Muscle of arm (tissue), 14 donors: Measurements from ENCODE around the gene DEDD. TPM values are rescaled to one million over a fixed set of nuclear protein-coding genes. Genes with fewer than 3 reads are reported as not detected.

ENCODE experiments used
- DNase-seq: peaks from one replicate; pipeline ENCODE4 v3.0.0-alpha.2; 2013
- long read RNA-seq, 11 donors: transcript quantifications; one replicate each; lab custom pipeline, GENCODE V29; 2026
- polyA plus RNA-seq, 12 donors: library from polyadenylated mRNA; unstranded; fragments of 120-200 nt; gene quantifications; one replicate each; pipeline ENCODE4 v1.2.1, GENCODE V29; 2013; ENCODE audit not compliant: insufficient read length in 12 of 12

DEDD gene, protein sequence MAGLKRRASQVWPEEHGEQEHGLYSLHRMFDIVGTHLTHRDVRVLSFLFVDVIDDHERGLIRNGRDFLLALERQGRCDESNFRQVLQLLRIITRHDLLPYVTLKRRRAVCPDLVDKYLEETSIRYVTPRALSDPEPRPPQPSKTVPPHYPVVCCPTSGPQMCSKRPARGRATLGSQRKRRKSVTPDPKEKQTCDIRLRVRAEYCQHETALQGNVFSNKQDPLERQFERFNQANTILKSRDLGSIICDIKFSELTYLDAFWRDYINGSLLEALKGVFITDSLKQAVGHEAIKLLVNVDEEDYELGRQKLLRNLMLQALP
- 10 to 100 TPM in 11 of 12 donors, not detected in 1; 36.3 to 54.8 (median 45.0) TPM for polyA plus RNA-seq
- long read RNA-seq, donor 1, transcript DEDD-202 (6 exons, 2,345 nt), result major isoform, 5 of 5 reads
- long read RNA-seq, donor 1, partial matches to known transcripts, result 0 of 5 reads
- long read RNA-seq, donor 1, other reads (novel, unspliced or antisense), result 0 of 5 reads
- long read RNA-seq, donor 2, transcript DEDD-202 (6 exons, 2,345 nt), result major isoform, 9 of 15 reads
- long read RNA-seq, donor 2, transcript DEDD-203 (6 exons, 2,300 nt), result minor isoform, 5 of 15 reads
- long read RNA-seq, donor 2, partial matches to known transcripts, result 0 of 15 reads
- long read RNA-seq, donor 2, other reads (novel, unspliced or antisense), result 0 of 15 reads
- long read RNA-seq, donor 3, partial matches to known transcripts, result 0 of 7 reads
- long read RNA-seq, donor 3, other reads (novel, unspliced or antisense), result 0 of 7 reads
- long read RNA-seq, donor 4, partial matches to known transcripts, result 0 of 3 reads
- long read RNA-seq, donor 4, other reads (novel, unspliced or antisense), result 0 of 3 reads
- long read RNA-seq, donor 5, transcript DEDD-202 (6 exons, 2,345 nt), result major isoform, 8 of 11 reads
- long read RNA-seq, donor 5, partial matches to known transcripts, result 0 of 11 reads
- long read RNA-seq, donor 5, other reads (novel, unspliced or antisense), result 0 of 11 reads
- long read RNA-seq, donor 6, partial matches to known transcripts, result 0 of 4 reads
- long read RNA-seq, donor 6, other reads (novel, unspliced or antisense), result 0 of 4 reads
- long read RNA-seq, donor 7, partial matches to known transcripts, result 0 of 5 reads
- long read RNA-seq, donor 7, other reads (novel, unspliced or antisense), result 0 of 5 reads
- long read RNA-seq, donor 8, transcript DEDD-202 (6 exons, 2,345 nt), result major isoform, 13 of 14 reads
- long read RNA-seq, donor 8, partial matches to known transcripts, result 0 of 14 reads
- long read RNA-seq, donor 8, other reads (novel, unspliced or antisense), result 0 of 14 reads
- long read RNA-seq, donor 9, partial matches to known transcripts, result 194 of 198 reads
- long read RNA-seq, donor 9, other reads (novel, unspliced or antisense), result 0 of 198 reads
- long read RNA-seq, donor 10, transcript DEDD-202 (6 exons, 2,345 nt), result major isoform, 6 of 48 reads
- long read RNA-seq, donor 10, partial matches to known transcripts, result 24 of 48 reads
- long read RNA-seq, donor 10, other reads (novel, unspliced or antisense), result 13 of 48 reads
- long read RNA-seq, donor 11, transcript DEDD-202 (6 exons, 2,345 nt), result major isoform, 7 of 12 reads
- long read RNA-seq, donor 11, transcript DEDD-203 (6 exons, 2,300 nt), result minor isoform, 5 of 12 reads
- long read RNA-seq, donor 11, partial matches to known transcripts, result 0 of 12 reads
- long read RNA-seq, donor 11, other reads (novel, unspliced or antisense), result 0 of 12 reads

DNA sequence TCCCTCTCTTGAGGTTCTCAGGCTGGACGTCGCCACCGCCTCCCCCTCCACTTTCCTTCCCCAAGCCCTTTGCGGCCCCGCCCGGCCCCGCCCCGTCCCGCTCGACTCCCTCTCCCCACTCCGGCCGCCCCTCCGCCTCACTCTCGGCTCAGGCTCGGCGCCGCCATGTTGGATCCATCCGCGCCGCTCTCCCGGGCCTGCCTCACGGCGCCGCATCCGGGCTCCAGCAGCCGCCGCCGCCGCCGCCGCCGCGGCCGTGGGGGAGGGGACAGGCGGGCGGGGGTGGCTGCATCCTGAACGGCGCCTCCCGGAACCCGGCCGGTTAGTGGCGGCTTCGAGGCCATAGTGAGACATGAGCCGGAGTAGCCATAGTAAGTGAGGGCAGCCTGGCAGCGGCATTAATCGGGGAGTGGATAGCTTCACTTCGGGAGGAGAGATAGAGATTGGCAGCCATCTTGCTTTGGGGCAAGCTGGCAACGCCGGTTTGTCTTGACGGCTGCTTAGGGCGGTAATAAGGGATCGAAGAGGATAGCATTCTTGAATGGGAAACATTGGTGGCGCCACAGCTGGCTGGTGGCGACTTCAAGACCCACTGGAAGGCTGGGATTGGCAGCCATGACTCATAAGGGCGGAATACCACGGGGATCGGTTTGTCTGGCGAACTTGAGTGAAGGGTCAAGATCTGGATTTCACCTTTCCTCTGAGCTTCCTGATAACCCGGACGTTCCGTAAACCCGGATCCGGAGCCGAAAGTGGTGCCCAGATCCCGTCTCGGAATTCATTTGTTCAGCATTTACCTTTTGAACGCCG lies at the start of gene DEDD:
TSS of gene DEDD (minus strand) at position 258 of the 810 bp plus-strand sequence. CDS start 8,205 bp downstream, outside the sequence.
- DNase-seq, result peak; percentile 94

DNA sequence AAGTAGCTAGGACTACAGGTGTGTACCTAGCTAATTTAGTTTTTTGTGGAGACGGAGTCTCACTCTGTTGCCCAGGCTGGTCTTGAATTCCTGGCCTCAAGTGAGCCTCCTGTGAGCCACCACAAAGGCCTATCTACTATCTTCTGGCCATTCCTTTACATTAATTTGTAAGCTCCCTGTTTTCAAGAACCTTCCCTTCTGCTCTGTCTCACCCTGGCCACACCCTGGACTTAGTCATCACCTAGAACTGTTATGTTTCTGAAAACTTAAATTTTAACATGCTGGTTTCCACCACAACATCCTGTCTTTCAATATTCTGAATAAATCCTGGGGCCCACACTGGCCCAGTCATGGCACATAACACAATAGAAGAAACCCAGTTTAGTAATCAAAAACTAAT lies 49.7 kb upstream of the DEDD start:
- no peak for DNase-seq

DNA sequence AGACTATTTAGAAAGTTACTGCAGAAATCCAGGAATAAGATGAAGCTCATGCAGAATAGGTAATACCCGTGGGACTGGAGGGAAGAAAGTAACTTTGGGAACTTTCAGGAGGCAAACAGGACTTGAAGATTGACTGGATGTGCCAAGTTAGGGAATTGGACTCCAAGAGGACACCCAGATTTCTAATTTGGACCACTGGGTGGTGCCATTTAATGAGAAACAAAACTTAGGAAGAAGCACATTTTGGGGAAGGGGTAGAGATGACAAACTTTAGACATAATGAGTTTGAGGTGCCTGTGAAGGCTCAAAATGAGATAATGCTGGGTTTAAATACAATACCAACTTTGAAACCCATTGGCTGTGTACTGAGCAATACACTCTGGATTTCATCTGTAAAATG lies 48.2 kb upstream of the DEDD start:
- DNase-seq, result no peak

DNA sequence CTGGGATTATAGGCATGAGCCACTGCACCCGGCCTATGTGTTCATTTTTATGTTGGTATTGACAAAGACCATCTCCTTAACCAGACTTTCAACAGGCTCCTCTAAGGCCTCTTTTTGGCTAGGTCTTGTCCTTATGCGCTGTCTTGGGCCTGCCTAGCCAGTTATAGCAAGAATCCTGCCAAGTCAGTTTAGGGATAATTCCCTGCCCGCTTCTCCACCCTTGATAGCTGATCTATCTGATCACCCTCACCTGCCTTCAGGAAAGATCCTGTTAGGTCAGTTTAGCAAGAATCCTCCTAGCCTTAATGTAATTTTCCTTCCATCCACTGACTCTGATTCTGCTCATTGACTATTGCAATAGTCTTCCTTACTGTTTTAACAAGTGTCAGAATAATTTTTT lies 47.2 kb upstream of the DEDD start:
- DNase-seq, result no peak

DNA sequence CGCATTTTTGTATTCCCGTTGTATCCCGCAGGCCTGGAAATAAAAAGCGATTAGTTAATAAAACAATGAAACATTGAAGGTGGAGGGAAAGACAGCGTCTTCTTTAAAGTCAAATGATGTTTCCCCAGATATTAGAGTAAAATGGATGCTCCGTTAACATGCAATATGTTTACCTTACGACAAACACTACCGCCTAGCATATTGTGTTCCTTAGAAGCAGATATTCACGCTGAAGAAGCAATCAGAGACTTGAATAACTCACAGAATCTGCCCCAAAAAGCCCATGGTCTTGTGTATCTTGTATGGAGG lies 45.4 kb upstream of the DEDD start:
- no peak for DNase-seq

DNA sequence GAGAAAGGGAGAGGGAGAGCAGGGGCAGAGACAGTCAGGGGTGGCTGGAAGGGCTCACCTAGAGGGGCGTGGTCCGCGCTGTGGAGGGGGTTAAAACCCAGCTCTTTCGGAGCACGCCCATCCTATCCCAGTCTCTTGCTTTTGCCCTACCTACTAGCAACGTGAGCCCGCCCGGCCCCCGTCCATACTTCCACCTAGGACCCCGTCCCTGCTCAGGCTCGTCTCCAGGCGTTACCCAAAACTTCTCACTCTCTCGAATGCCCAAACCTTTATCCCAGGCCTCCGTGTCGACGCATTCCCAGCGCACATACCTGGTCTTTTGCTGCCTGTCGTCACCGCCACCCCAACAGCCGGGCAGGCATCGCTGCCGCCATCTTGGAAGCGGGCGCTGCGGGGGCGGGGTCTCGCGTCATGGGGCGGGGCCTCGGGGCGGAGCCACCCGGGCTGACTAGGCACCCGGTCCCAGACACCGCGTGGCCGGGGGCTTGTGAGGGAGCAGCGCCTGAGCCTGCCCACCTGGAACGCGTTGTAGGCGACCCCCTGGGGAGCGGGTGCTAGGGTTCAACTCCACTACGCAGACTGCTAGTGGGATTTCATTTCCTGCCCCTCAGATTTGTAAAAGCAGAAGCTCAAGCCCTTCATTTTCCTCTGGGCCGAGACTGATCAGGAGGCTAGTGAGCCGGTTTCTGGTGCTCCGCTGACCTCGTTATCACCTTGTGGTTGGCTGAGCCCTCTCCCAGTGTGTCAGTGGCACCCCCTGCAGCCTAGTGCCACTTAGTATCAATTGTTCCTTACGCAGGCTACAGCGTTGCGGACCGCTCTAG lies 44.9 kb upstream of the DEDD start, which contains the start of gene B4GALT3:
TSS of gene B4GALT3 (minus strand) at position 396 of the 824 bp plus-strand sequence. CDS start 1,447 bp downstream, outside the sequence.
- DNase-seq, result peak; percentile 89

DNA sequence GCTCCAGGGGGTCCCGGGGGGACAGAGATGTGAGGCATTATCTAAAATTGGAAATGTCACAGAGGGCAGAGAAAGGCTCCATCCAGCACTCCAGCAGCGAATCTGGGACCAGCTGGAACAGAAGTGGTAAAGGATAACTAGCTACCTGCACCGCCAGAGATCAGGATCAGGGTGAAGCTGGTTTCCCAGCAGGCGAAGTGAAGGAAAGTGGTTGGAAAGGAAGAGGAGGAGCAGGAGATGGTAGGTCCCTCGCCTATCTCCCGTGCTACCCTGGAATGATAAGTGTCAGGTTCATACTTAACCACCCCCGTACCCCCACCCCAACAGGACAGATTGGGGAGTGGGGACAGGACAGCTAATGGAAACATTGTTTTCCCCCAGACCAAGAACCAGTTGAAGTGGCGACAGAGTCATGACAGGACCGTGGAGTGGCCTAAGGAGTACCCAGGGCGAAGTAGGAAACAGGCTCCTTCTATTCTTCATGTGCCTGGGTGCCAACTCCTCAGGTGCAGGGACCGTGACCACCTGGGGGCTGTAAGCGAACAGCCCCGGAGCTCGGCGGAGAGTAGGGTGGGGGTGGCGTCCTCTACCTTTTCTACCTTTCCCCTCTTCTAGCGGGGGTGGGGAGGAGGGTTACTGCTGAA lies 44.1 kb upstream of the DEDD start:
- DNase-seq, result no peak

DNA sequence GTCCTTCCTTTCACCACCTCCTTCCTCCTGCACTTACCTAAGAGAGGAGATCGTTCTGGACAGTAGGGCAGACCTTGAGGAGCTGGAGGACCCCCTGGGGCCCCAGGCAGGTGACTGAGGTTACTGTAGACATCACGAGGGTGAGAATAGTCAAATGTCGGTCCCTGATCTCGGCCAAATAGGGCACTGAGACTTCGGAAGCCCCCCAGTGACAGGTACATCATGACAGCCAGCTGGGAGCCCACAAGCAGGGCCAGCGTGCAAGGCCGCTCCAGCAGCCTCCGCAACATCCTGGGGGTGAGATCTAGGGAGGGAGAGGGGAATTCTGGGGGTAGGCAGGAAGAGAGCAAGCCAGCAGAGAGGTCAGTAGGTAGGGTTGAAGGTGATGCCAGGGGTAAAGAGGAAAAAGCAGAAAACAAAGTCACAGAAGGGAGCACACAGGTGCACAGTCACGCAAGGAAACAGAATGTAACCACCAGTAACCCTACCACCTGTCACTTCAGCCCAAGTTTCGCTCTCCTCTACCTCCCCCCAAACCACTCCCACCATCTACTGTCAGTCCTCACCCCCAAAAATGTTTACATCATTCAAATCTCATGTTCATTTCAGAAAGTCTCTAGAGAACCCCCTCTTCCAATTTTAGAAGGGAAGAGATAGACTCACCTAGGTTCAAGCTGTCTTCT lies 43.4 kb upstream of the DEDD start:
- DNase-seq, result no peak

DNA sequence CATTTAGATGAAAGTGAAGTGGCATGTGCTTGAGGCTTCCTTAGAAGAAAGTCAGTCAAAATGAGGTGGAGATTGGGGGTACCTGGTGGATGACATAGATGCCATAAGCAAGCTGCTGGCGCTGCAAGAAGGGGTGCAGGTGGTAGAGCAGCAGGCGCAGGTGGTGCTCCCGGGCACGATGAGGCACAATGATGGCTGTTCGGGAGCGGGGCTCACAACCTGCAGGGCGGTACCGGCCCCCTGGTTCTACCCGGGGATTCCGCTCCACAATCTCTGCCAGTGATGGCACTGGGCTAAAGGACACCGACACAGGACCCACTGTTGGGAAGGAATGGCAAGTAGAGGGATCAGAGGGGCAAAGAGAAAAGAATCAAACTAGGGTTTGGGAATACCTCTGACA lies 42.4 kb upstream of the DEDD start:
- no peak for DNase-seq

DNA sequence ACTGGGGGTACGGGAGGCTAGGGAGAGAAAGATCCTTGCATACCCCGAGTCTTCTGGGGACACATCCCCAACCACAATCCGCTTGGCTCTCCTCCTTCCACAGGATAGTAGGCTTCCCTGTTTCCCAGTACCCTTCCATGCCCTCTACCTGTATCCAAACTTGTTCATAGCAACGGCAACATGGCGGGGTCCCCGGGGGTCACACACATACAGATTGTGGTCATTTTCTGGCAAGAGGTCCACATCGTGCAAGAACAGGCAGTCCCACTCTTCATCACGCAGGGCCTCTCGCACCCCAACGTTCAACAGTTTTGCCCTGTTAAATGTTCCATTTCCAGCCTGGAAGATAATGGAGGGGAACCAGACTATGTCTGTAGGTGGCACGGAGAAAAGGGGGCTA lies 41.2 kb upstream of the DEDD start:
- DNase-seq, result no peak

DNA sequence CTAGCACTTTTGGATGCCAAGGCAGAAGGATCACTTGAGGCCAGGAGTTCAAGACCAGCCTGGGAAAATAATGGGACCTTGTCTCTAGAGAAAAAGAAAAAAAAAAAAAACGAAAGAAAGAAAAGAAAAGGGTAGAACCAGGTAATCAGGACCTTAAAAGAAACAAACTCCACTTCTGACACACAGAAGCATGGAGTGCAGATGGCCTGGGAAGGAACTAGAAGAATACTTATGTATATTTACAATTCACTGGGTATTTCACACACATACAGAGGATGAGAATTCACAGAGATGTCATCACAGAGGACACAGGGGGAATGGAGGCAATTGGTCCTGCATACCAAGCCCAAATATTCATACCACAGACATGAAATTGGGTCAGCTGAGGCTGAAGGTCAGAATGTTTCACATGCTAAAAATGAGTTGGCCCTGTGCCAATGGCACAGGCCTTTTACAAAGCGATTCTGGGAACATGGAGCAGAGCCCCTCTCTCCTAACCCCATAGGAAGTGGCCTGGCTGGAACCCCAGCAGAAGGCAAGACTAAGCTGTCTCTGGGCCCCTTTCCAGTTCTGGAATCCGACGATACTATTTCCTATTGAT lies 40.4 kb upstream of the DEDD start:
- no peak for DNase-seq

DNA sequence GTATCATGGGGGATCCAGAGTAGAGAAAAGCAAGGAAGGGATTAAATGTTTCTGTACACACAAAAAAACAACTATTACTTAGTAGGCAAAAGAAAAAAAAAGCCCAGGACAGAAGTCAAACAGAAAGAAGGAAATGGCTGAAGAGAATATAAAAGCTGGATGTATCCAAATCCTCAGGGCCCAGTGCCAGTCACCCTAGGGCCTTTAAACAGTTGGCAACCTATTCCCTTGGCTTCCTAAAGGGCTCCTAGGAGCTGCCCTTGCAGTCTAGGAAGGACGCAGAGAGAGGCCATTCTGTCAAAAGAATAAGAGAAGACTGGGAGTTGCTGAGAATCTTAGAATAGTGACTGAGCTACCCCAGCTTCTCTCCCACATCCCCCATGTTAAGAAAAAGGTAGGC lies 39.9 kb upstream of the DEDD start:
- no peak for DNase-seq

DNA sequence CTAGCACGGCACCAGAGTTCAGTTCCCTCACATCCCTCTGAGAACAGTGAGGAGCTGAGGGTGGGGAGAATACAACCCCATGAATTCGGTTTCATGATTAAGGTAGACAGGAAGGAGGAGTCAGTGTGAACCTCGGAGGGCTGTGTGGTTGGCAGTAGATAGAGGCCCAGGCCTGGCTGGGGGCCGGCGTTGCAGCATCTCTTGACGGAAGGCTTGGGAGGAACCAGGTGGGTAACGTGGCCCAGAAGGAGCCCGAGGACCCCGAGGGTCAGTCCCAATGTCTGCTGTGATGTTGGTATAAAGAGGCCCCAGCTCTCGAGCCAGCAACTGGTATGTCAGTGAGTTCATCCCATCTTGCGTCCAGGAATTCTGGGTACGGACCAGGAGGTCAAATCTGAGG lies 39.2 kb upstream of the DEDD start:
- DNase-seq, result no peak

DNA sequence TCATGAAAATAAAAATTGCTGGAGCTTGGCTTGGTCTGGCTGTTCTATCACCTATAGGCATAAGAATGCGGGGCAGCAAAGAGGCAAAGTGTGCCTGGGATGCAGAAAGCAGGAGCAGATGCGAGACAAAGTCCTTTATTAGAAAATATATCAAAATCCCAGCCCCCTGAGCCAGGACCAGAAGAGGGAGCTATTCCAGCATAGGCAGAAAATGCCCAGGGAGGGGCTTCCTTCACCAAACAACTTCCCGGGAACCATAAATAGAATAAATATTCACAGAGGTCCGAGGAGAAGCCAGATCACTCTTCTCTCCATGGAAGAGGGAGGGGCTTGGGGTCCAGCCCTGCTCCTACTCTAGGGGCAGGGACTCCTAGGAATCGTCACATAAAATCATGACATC lies 38.7 kb upstream of the DEDD start:
- no peak for DNase-seq

DNA sequence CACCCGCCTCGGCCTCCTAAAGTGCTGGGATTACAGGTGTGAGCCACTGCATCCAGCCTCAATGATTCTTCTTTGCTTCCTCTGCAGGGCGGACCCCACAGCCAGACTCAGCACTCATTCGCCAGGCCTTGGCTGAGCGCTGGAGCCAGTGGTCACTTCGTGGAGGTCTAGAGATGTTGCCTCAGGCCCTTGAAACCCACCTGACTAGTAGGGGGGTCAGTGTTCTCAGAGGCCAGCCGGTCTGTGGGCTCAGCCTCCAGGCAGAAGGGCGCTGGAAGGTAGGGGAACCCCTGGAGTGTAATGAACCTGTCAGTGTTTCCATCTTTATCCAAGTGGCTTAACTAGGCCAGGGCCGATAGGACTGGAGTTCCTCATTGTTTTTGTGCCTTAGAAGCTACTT lies 36.4 kb upstream of the DEDD start:
- DNase-seq, result no peak

DNA sequence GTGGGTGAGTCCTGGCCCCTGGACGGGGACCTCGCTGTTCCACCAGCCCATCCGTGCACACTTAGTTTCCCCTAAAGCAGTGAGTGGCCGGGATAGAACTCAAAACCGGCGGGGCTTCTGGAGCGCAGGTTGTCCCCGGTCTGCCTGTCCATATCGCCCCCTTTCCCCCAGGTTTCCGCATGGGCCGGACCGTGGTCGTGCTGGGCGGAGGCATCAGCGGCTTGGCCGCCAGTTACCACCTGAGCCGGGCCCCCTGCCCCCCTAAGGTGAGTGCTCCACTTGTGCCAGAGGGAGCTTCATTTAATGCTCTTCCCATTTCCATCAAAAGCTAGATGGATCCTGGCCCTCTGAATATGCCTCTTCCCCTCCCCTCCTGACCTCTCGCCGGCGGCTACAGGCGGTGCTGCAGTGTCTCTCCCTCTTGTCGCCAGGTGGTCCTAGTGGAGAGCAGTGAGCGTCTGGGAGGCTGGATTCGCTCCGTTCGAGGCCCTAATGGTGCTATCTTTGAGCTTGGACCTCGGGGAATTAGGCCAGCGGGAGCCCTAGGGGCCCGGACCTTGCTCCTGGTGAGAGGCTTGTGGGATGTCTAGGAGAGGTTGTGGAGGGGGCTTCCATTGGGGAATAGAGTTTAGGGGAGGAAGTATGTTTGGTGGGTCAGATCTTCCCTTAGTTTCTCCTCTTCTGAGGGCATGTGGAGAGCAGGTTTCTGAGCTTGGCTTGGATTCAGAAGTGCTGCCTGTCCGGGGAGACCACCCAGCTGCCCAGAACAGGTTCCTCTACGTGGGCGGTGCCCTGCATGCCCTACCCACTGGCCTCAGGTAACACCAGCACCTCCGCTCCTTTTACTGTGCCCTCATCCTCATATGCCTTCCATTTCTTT lies 34.4 kb upstream of the DEDD start:
- DNase-seq, result no peak
